HepG2 (cell line): ENCODE measurements around the gene FAM110A. TPM values are rescaled to one million over a fixed set of nuclear protein-coding genes. Genes with fewer than 3 reads are reported as not detected.

ENCODE experiments used
- ATAC-seq: fragments of 200-7000 bp; cut with Tn5 transposase; 3 replicates; pipeline ENCODE4 v1.9.1; 2020; ENCODE audit warnings: mild to moderate bottlenecking, moderate library complexity
- BruUV-seq: library from RNA; stranded (reverse); fragments of 400-500 nt; replicated peaks from 2 replicates; lab custom pipeline; 2021; lab: Mats Ljungman, UMichigan
- CTCF ChIA-PET: fragments of 300-600 bp; formaldehyde crosslinking; extraction: SDS; loops from one replicate; lab custom pipeline; 2021; ENCODE audit warnings: low total read pairs, inconsistent platforms, low intra/inter-chr PET ratio; lab: Yijun Ruan, JAX
- POLR2A ChIA-PET: fragments of 350-600 bp; sonication (Branson Sonifier 250); formaldehyde crosslinking; loops from one replicate; lab custom pipeline; 2020; ENCODE audit warnings: antibody characterized with exemption, inconsistent platforms; lab: Yijun Ruan, JAX
- DNase-seq: peaks from one replicate; pipeline ENCODE4 v3.0.0-alpha.2; 2015; ENCODE audit warnings: low spot score
- FAIRE-seq: peaks from 3 replicates; lab custom pipeline; 2011; peaks lifted over from hg19 to GRCh38; lab: Jason Lieb, UNC
- H2AFZ ChIP-seq: one replicate; pipeline ENCODE4 v1.6.1; 2011; ENCODE audit warnings: low read length, inconsistent platforms
- H3K27ac ChIP-seq: fragments of 300-600 bp; 3 replicates; pipeline ENCODE4 v1.8.0; 2011; ENCODE audit warnings: mixed run types, mild to moderate bottlenecking, mixed read lengths, low read length, inconsistent platforms; ENCODE audit not compliant: insufficient read depth; ENCODE audit errors: extremely low read length
- H3K27me3 ChIP-seq, 2 experiments: fragments of 200-600 bp in 1 of 2; 2 replicates in 1 of 2; 3 replicates in 1 of 2; pipeline versions ENCODE4 v1.6.0 to v1.8.0; 2011; ENCODE audit warnings: low read length in 2 of 2, mild to moderate bottlenecking in 2 of 2, moderate library complexity in 2 of 2, inconsistent platforms in 1 of 2; ENCODE audit not compliant: insufficient read depth in 2 of 2, control insufficient read depth in 1 of 2
- H3K36me3 ChIP-seq, 2 experiments: fragments of 200-600 bp in 1 of 2; replicated peaks in 1 of 2; 2 replicates in 1 of 2; 3 replicates in 1 of 2; pipeline versions ENCODE4 v1.5.1 to v1.8.0; 2011; ENCODE audit warnings: low read length in 2 of 2, inconsistent platforms in 1 of 2; ENCODE audit not compliant: insufficient read depth in 2 of 2, control insufficient read depth in 1 of 2
- H3K4me1 ChIP-seq: 2 replicates; pipeline ENCODE4 v1.5.1; 2012; ENCODE audit warnings: low read length, inconsistent platforms; ENCODE audit not compliant: insufficient read depth
- H3K4me2 ChIP-seq: 2 replicates; pipeline ENCODE4 v1.6.0; 2011; ENCODE audit warnings: low read depth, low read length, inconsistent platforms
- H3K4me3 ChIP-seq, 3 experiments: fragments of 200-600 bp in 1 of 3; sonication (generic), shearing (Covaris generic) in 1 of 3; replicated peaks in 1 of 3; 2 replicates each; pipeline ENCODE4 v1.5.1; 2011 to 2016; ENCODE audit warnings: low read length in 3 of 3, inconsistent platforms in 2 of 3, low read depth in 2 of 3, mild to moderate bottlenecking in 2 of 3, control low read depth in 1 of 3, mixed read lengths in 1 of 3; ENCODE audit not compliant: insufficient read depth in 1 of 3
- H3K79me2 ChIP-seq: one replicate; pipeline ENCODE4 v1.6.1; 2011; ENCODE audit warnings: low read length, inconsistent platforms; ENCODE audit not compliant: insufficient read depth
- H3K9ac ChIP-seq: 2 replicates; pipeline ENCODE4 v1.6.0; 2011; ENCODE audit warnings: mild to moderate bottlenecking, low read depth, low read length, inconsistent platforms; ENCODE audit not compliant: insufficient read depth
- H3K9me3 ChIP-seq: 2 replicates; pipeline ENCODE4 v1.5.1; 2012; ENCODE audit warnings: mild to moderate bottlenecking, low read length
- H4K20me1 ChIP-seq: 2 replicates; pipeline ENCODE4 v1.6.0; 2011; ENCODE audit warnings: inconsistent platforms, mild to moderate bottlenecking, low read length, moderate library complexity; ENCODE audit not compliant: insufficient read depth
- BORCS8-MEF2B ChIP-seq: sonication (generic); formaldehyde crosslinking; IDR thresholded peaks from 2 replicates; pipeline ENCODE4 v1.8.0; 2022; ENCODE audit warnings: mild to moderate bottlenecking, missing genetic modification reagents
- ETV5 ChIP-seq: IDR thresholded peaks from 2 replicates; pipeline ENCODE4 v1.6.1; 2018; ENCODE audit warnings: missing biosample characterization, missing genetic modification reagents, inconsistent platforms, borderline replicate concordance
- FIP1L1 ChIP-seq: fragments of 200-400 bp; formaldehyde crosslinking; IDR thresholded peaks from 2 replicates; pipeline ENCODE4 v1.6.1; 2018; ENCODE audit warnings: low read depth, mild to moderate bottlenecking, low read length, moderate library complexity, borderline replicate concordance; ENCODE audit not compliant: insufficient read depth
- FOSL1 ChIP-seq: sonication (generic); formaldehyde crosslinking; IDR thresholded peaks from 2 replicates; pipeline ENCODE4 v1.9.0; 2021; ENCODE audit warnings: missing genetic modification reagents, borderline replicate concordance
- HMG20B ChIP-seq: conservative IDR thresholded peaks from 2 replicates; pipeline ENCODE4 v1.6.1; 2016; ENCODE audit warnings: missing genetic modification reagents, missing compliant biosample characterization
- IRF9 ChIP-seq: sonication (generic); formaldehyde crosslinking; IDR thresholded peaks from 2 replicates; pipeline ENCODE4 v1.8.0; 2022; ENCODE audit warnings: missing genetic modification reagents, mild to moderate bottlenecking, borderline replicate concordance
- JUND ChIP-seq: sonication (generic); formaldehyde crosslinking; IDR thresholded peaks from 2 replicates; pipeline ENCODE4 v1.8.0; 2022; ENCODE audit warnings: mild to moderate bottlenecking, missing genetic modification reagents
- KLF12 ChIP-seq: sonication (generic); formaldehyde crosslinking; IDR thresholded peaks from 2 replicates; pipeline ENCODE4 v1.4.0; 2020; ENCODE audit warnings: missing genetic modification reagents, borderline replicate concordance
- RERE ChIP-seq: IDR thresholded peaks from 2 replicates; pipeline ENCODE4 v1.6.1; 2016; ENCODE audit warnings: low read depth, missing genetic modification reagents, missing compliant biosample characterization
- SATB2 ChIP-seq: sonication (generic); formaldehyde crosslinking; IDR thresholded peaks from 2 replicates; pipeline ENCODE4 v1.5.0; 2020; ENCODE audit warnings: missing genetic modification reagents
- SOX5 ChIP-seq: IDR thresholded peaks from 2 replicates; pipeline ENCODE4 v1.6.1; 2016; ENCODE audit warnings: borderline replicate concordance
- ZSCAN30 ChIP-seq: sonication (generic); formaldehyde crosslinking; IDR thresholded peaks from 2 replicates; pipeline ENCODE4 v1.5.0; 2020; ENCODE audit warnings: mild to moderate bottlenecking, missing genetic modification reagents
- WGBS: methylation state at CpG from one replicate; pipeline ENCODE4 v1.1.6; 2017; ENCODE audit warnings: low lambda C conversion rate; 5-methylcytosine and 5-hydroxymethylcytosine counted together
- in situ Hi-C: cut with HindIII; loops from 2 replicates; pipeline ENCODE4 v1.10.0; 2017; ENCODE audit warnings: low pct_unique_long_range_greater_than_20kb; ENCODE audit not compliant: extremely low pct_ligation_motif_present
- intact Hi-C: fragments of 100-400 bp; cut with micrococcal nuclease; formaldehyde crosslinking; loops from one replicate; pipeline ENCODE4 v1.10.0; 2022; ENCODE audit not compliant: unreplicated experiment
- polyA plus RNA-seq, 8 experiments: library from polyadenylated mRNA; depleted of rRNA in 3 of 8; stranded (reverse) in 7 of 8; unstranded in 1 of 8; fragments of >200 nt; fragmentation: Illumina TruSeq in 4 of 8; extraction: Trizol in 4 of 8; gene quantifications; 2 replicates each; pipeline versions ENCODE4 v1.2.1 to v1.2.3, GENCODE V29; 2011 to 2016; ENCODE audit warnings: low read depth in 4 of 8, missing spikeins in 1 of 8, mixed read lengths in 1 of 8; ENCODE audit not compliant: insufficient read depth in 1 of 8
- total RNA-seq, 5 experiments: library from RNA; depleted of rRNA; stranded (reverse); fragments of >200 nt; fragmentation: Illumina TruSeq; extraction: Trizol; gene quantifications; 2 replicates each; pipeline ENCODE4 v1.2.3, GENCODE V29; 2016; ENCODE audit warnings: low read depth in 1 of 5
- TF ChIP-seq, protein P1 (sequence below): sonication (generic); formaldehyde crosslinking; IDR thresholded peaks from 2 replicates; pipeline ENCODE4 v1.4.0; 2020; ENCODE audit warnings: missing genetic modification reagents

FAM110A gene
- total and polyA plus RNA-seq, 2 of the 13 experiments (the other 11 are each of a cell fraction or from before 2014, with no cell fraction given): 1.9 TPM

- TF ChIP-seq SATB2: no peak
These were observed 7.0 kb downstream of the FAM110A start (continued) for GRCh38 chr20:840503-840857.

DNA sequence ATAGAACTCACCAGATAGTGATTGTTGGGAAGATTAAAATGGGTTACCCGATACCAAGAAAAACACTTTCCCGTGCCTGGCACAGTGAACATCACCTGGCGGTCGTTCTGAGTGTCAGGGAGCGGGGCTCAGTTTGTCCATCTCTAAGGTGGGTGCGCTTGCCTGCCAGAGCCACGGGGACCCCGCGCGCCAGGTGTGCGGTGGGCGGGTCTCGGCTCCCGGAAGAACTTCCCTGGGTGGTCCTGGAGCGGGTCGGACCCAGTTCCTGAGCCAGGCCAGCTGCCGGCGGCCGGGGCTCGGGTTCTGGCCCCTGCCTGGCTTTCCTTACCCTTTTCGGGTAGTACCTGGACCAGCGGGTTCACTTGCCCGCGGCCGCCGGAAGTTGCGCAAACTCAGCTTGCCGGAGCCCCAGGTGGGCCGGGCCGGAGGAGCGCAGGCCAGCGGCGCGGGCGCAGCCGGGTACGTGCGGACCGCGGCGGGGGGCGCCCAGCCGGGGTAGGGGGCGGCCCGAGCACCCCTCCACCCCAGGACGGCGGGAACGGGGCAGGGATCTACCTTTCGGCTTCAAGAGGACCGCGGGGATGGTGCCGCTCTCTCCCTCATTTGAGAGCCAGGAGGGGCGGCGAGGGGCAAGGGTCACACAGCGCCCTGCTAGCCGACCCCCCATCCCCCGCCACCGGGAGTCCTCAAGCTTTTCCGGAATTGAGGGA is 7.5 kb downstream of the FAM110A start:
- Histone ChIP-seq H3K27ac (no peak overlapping the region), H3K4me2 (peak overlapping the region; percentile 70)
- 0 out of 2 replicates have a peak, but pooled peaks have one; percentile 18 for TF ChIP-seq IRF9 (CRISPR knock-in tag)
- no peak; the same call in 1 of the 2 replicates for TF ChIP-seq KLF12 (CRISPR knock-in tag)
- TF ChIP-seq JUND: no peak
- TF ChIP-seq HMG20B: no peak
- TF ChIP-seq FOSL1 (CRISPR knock-in tag): no peak
- TF ChIP-seq, protein P1, sequence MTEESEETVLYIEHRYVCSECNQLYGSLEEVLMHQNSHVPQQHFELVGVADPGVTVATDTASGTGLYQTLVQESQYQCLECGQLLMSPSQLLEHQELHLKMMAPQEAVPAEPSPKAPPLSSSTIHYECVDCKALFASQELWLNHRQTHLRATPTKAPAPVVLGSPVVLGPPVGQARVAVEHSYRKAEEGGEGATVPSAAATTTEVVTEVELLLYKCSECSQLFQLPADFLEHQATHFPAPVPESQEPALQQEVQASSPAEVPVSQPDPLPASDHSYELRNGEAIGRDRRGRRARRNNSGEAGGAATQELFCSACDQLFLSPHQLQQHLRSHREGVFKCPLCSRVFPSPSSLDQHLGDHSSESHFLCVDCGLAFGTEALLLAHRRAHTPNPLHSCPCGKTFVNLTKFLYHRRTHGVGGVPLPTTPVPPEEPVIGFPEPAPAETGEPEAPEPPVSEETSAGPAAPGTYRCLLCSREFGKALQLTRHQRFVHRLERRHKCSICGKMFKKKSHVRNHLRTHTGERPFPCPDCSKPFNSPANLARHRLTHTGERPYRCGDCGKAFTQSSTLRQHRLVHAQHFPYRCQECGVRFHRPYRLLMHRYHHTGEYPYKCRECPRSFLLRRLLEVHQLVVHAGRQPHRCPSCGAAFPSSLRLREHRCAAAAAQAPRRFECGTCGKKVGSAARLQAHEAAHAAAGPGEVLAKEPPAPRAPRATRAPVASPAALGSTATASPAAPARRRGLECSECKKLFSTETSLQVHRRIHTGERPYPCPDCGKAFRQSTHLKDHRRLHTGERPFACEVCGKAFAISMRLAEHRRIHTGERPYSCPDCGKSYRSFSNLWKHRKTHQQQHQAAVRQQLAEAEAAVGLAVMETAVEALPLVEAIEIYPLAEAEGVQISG (CRISPR knock-in tag): peak; percentile 54
- no peak for TF ChIP-seq SOX5 (CRISPR knock-in tag)
- no peak for TF ChIP-seq FIP1L1
- no peak for TF ChIP-seq ZSCAN30 (CRISPR knock-in tag)
- no peak for TF ChIP-seq RERE (CRISPR knock-in tag)
- no peak for TF ChIP-seq BORCS8-MEF2B (CRISPR knock-in tag)
- peak; percentile 92 for TF ChIP-seq ETV5 (CRISPR knock-in tag)

More for the DNA sequence above, 7.5 kb downstream of the FAM110A start:
- no peaks in the 10 kb centered on the region for H3K79me2 ChIP-seq
- POLR2A ChIA-PET: no interaction called here
- CTCF ChIA-PET: no interaction called here
- peak; percentile 33 for DNase-seq
- no peaks in the 10 kb centered on the region for H3K9me3 ChIP-seq
- no peak for FAIRE-seq
- H3K9ac ChIP-seq: peak overlapping the region; percentile 35
- H4K20me1 ChIP-seq: no peaks in the 10 kb centered on the region
- WGBS: 39% methylated on average over 39 of the region's 59 CpGs
- H2AFZ ChIP-seq: no peak overlapping the region
- peaks cover 12% of the 10 kb centered on the region for H3K4me1 ChIP-seq
- H3K4me3 ChIP-seq: peak overlapping the region; percentile 57 to 79 (median 67)
- in situ Hi-C loops: no loop called here
- ATAC-seq: peak; percentile 54
- intact Hi-C loops: no loop called here
- H3K27me3 ChIP-seq: no peaks in the 10 kb centered on the region
- no TSS peak for BruUV-seq
- no peaks in the 10 kb centered on the region for H3K36me3 ChIP-seq
